IPS-15b (cell line): ENCODE results near the gene GRIK1.

ENCODE experiments used
- H3K27me3 ChIP-seq: one replicate; pipeline ENCODE4 v1.6.1; 2013; ENCODE audit warnings: low read length; ENCODE audit not compliant: control insufficient read depth, insufficient read depth
- H3K36me3 ChIP-seq: one replicate; pipeline ENCODE4 v1.6.1; 2013; ENCODE audit warnings: low read length; ENCODE audit not compliant: control insufficient read depth, insufficient read depth
- H3K4me1 ChIP-seq: one replicate; pipeline ENCODE4 v1.6.1; 2013; ENCODE audit warnings: mild to moderate bottlenecking, low read length; ENCODE audit not compliant: control insufficient read depth, insufficient read depth
- H3K4me3 ChIP-seq: one replicate; pipeline ENCODE4 v1.5.1; 2013; ENCODE audit warnings: low read depth, low read length
- H3K9ac ChIP-seq: one replicate; pipeline ENCODE4 v1.6.1; 2013; ENCODE audit warnings: low read depth, mild to moderate bottlenecking, low read length
- H3K9me3 ChIP-seq: one replicate; pipeline ENCODE4 v1.6.1; 2013; ENCODE audit warnings: mild to moderate bottlenecking, low read length; ENCODE audit not compliant: control insufficient read depth, insufficient read depth

GRIK1 gene

GRCh38 chr21:29711236-29711635 lies 228.6 kb downstream of the GRIK1 start:
- Histone ChIP-seq H3K36me3 (no peaks in the 10 kb centered on the region), H3K9ac (no peak overlapping the region), H3K27me3 (no peaks in the 10 kb centered on the region), H3K4me3 (no peak overlapping the region), H3K4me1 (no peaks in the 10 kb centered on the region), H3K9me3 (no peaks in the 10 kb centered on the region)

GRCh38 chr21:29710498-29710897 lies 229.3 kb downstream of the GRIK1 start:
- H3K4me3 ChIP-seq = no peak overlapping the region
- H3K9me3 ChIP-seq = no peaks in the 10 kb centered on the region
- no peaks in the 10 kb centered on the region for H3K27me3 ChIP-seq

GRCh38 chr21:29708401-29708800 lies 231.4 kb downstream of the GRIK1 start:
- no peaks in the 10 kb centered on the region for H3K9me3 ChIP-seq
- no peaks in the 10 kb centered on the region for H3K27me3 ChIP-seq
- no peak overlapping the region for H3K4me3 ChIP-seq
- no peaks in the 10 kb centered on the region for H3K36me3 ChIP-seq
- no peak overlapping the region for H3K9ac ChIP-seq
- H3K4me1 ChIP-seq = no peaks in the 10 kb centered on the region

More at GRCh38 chr21:29710498-29710897, 229.3 kb downstream of the GRIK1 start:
- H3K9ac ChIP-seq = no peak overlapping the region
- no peaks in the 10 kb centered on the region for H3K4me1 ChIP-seq
- no peaks in the 10 kb centered on the region for H3K36me3 ChIP-seq

GRCh38 chr21:29704719-29705118 lies 235.1 kb downstream of the GRIK1 start:
- H3K4me3 ChIP-seq = no peak overlapping the region
- H3K36me3 ChIP-seq = no peaks in the 10 kb centered on the region
- no peaks in the 10 kb centered on the region for H3K9me3 ChIP-seq
- no peaks in the 10 kb centered on the region for H3K4me1 ChIP-seq
- H3K27me3 ChIP-seq = no peaks in the 10 kb centered on the region
- no peak overlapping the region for H3K9ac ChIP-seq

- Histone ChIP-seq H3K9me3 (no peaks in the 10 kb centered on the region), H3K36me3 (no peaks in the 10 kb centered on the region), H3K27me3 (no peaks in the 10 kb centered on the region), H3K4me1 (no peaks in the 10 kb centered on the region), H3K9ac (no peak overlapping the region), H3K4me3 (no peak overlapping the region)
These were observed 238.1 kb downstream of the GRIK1 start for GRCh38 chr21:29701676-29702075.

GRCh38 chr21:29697555-29698193 lies 242.1 kb downstream of the GRIK1 start:
- H3K36me3 ChIP-seq = no peaks in the 10 kb centered on the region
- H3K27me3 ChIP-seq = no peaks in the 10 kb centered on the region
- no peak overlapping the region for H3K9ac ChIP-seq
- H3K4me1 ChIP-seq = no peaks in the 10 kb centered on the region
- H3K9me3 ChIP-seq = no peaks in the 10 kb centered on the region
- H3K4me3 ChIP-seq = no peak overlapping the region

- H3K4me1 ChIP-seq = no peaks in the 10 kb centered on the region
- H3K9ac ChIP-seq = no peak overlapping the region
- H3K4me3 ChIP-seq = no peak overlapping the region
- H3K27me3 ChIP-seq = no peaks in the 10 kb centered on the region
- H3K9me3 ChIP-seq = no peaks in the 10 kb centered on the region
- H3K36me3 ChIP-seq = no peaks in the 10 kb centered on the region
These were observed 242.9 kb downstream of the GRIK1 start for GRCh38 chr21:29696937-29697336.

GRCh38 chr21:29691616-29692491 lies 247.9 kb downstream of the GRIK1 start:
- no peaks in the 10 kb centered on the region for H3K36me3 ChIP-seq
- no peak overlapping the region for H3K4me3 ChIP-seq
- no peak overlapping the region for H3K9ac ChIP-seq
- H3K9me3 ChIP-seq = no peaks in the 10 kb centered on the region
- no peaks in the 10 kb centered on the region for H3K4me1 ChIP-seq
- H3K27me3 ChIP-seq = no peaks in the 10 kb centered on the region

- no peak overlapping the region for H3K9ac ChIP-seq
- H3K36me3 ChIP-seq = no peaks in the 10 kb centered on the region
- no peak overlapping the region for H3K4me3 ChIP-seq
- H3K27me3 ChIP-seq = no peaks in the 10 kb centered on the region
- H3K9me3 ChIP-seq = no peaks in the 10 kb centered on the region
- H3K4me1 ChIP-seq = no peaks in the 10 kb centered on the region
These were observed 250.0 kb downstream of the GRIK1 start for GRCh38 chr21:29689753-29690152.

- no peaks in the 10 kb centered on the region for H3K36me3 ChIP-seq
- H3K4me1 ChIP-seq = no peaks in the 10 kb centered on the region
- H3K9me3 ChIP-seq = no peaks in the 10 kb centered on the region
- no peak overlapping the region for H3K4me3 ChIP-seq
- no peak overlapping the region for H3K9ac ChIP-seq
- H3K27me3 ChIP-seq = no peaks in the 10 kb centered on the region
These were observed 255.7 kb downstream of the GRIK1 start for GRCh38 chr21:29684106-29684505.

- Histone ChIP-seq H3K4me1 (no peaks in the 10 kb centered on the region), H3K4me3 (no peak overlapping the region), H3K36me3 (no peaks in the 10 kb centered on the region), H3K9ac (no peak overlapping the region), H3K27me3 (no peaks in the 10 kb centered on the region), H3K9me3 (no peaks in the 10 kb centered on the region)
These were observed 257.0 kb downstream of the GRIK1 start for GRCh38 chr21:29682800-29683199.

- H3K36me3 ChIP-seq = no peaks in the 10 kb centered on the region
- no peaks in the 10 kb centered on the region for H3K27me3 ChIP-seq
- H3K4me3 ChIP-seq = no peak overlapping the region
- H3K4me1 ChIP-seq = peaks cover 10% of the 10 kb centered on the region
- no peak overlapping the region for H3K9ac ChIP-seq
- H3K9me3 ChIP-seq = no peaks in the 10 kb centered on the region
These were observed 259.5 kb downstream of the GRIK1 start for GRCh38 chr21:29680273-29680672.
